SK-N-SH treated with all-trans-retinoic acid at 6 μM for 48 hours (cell line): ENCODE results near the gene HMX3.

Experiments used
- BACH2 ChIP-seq: fragments of 250-450 bp; sonication (Bioruptor Pico); IDR thresholded peaks from 2 replicates; pipeline ENCODE4 v1.9.0; 2021; ENCODE audit warnings: mild to moderate bottlenecking, borderline replicate concordance
- ESRRG ChIP-seq: fragments of 250-450 bp; sonication (Bioruptor Pico); IDR thresholded peaks from 2 replicates; pipeline ENCODE4 v1.6.1; 2021; ENCODE audit warnings: mild to moderate bottlenecking
- OSR1 ChIP-seq: fragments of 250-450 bp; sonication (Bioruptor Pico); IDR thresholded peaks from 2 replicates; pipeline ENCODE4 v1.8.0; 2022; ENCODE audit warnings: moderate library complexity, mild to moderate bottlenecking, inconsistent platforms
- ZNF565 ChIP-seq: fragments of 450-650 bp; formaldehyde crosslinking; conservative IDR thresholded peaks from 2 replicates; pipeline ENCODE4 v1.5.0; 2020; ENCODE audit warnings: low read depth, mild to moderate bottlenecking, moderate library complexity
- TF ChIP-seq, protein P1 (sequence below): fragments of 250-450 bp; sonication (Bioruptor Pico); IDR thresholded peaks from 2 replicates; pipeline ENCODE4 v1.8.0; 2020; ENCODE audit warnings: mild to moderate bottlenecking, moderate library complexity, borderline replicate concordance
- TF ChIP-seq, protein P2 (sequence below): fragments of 250-450 bp; sonication (Bioruptor Pico); IDR thresholded peaks from 2 replicates; pipeline ENCODE4 v1.8.0; 2021; ENCODE audit warnings: low read depth, mild to moderate bottlenecking, moderate library complexity, borderline replicate concordance
- TF ChIP-seq, protein P3 (sequence below): fragments of 250-450 bp; sonication (Bioruptor Pico); IDR thresholded peaks from 2 replicates; pipeline ENCODE4 v1.5.1; 2020; ENCODE audit warnings: low read depth, mild to moderate bottlenecking, moderate library complexity

DNA sequence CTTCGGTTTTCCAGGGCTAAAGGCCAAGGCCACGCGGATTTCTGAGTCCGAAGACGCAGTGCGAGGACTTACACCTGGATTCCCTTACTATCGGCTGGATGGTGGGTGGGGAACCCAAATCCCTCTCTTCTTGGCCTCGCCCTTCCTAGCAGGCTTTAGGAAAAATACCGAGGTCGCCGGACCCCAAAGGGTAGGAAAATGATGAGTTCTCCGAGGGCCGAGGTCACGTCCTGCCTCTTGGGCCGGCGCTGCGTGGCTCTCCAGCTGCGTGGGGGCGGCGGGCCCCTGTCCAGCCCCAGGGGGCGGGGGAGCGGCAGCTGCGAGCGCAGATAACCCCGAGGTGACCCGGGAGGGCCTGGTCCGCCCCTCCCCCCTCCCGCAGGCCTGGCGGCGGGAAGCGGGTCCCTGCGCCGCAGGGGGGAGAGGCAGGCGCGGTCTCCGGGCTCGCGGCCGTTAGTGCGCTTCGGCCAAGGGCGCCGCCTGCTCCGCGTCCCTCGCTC is 805 bp upstream of the HMX3 start:
- no peak for TF ChIP-seq ESRRG (CRISPR knock-in tag)
- no peak for TF ChIP-seq OSR1
- TF ChIP-seq, protein P1, sequence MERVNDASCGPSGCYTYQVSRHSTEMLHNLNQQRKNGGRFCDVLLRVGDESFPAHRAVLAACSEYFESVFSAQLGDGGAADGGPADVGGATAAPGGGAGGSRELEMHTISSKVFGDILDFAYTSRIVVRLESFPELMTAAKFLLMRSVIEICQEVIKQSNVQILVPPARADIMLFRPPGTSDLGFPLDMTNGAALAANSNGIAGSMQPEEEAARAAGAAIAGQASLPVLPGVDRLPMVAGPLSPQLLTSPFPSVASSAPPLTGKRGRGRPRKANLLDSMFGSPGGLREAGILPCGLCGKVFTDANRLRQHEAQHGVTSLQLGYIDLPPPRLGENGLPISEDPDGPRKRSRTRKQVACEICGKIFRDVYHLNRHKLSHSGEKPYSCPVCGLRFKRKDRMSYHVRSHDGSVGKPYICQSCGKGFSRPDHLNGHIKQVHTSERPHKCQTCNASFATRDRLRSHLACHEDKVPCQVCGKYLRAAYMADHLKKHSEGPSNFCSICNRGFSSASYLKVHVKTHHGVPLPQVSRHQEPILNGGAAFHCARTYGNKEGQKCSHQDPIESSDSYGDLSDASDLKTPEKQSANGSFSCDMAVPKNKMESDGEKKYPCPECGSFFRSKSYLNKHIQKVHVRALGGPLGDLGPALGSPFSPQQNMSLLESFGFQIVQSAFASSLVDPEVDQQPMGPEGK (CRISPR knock-in tag): no peak
- TF ChIP-seq BACH2 (CRISPR knock-in tag): no peak
- TF ChIP-seq, protein P2, sequence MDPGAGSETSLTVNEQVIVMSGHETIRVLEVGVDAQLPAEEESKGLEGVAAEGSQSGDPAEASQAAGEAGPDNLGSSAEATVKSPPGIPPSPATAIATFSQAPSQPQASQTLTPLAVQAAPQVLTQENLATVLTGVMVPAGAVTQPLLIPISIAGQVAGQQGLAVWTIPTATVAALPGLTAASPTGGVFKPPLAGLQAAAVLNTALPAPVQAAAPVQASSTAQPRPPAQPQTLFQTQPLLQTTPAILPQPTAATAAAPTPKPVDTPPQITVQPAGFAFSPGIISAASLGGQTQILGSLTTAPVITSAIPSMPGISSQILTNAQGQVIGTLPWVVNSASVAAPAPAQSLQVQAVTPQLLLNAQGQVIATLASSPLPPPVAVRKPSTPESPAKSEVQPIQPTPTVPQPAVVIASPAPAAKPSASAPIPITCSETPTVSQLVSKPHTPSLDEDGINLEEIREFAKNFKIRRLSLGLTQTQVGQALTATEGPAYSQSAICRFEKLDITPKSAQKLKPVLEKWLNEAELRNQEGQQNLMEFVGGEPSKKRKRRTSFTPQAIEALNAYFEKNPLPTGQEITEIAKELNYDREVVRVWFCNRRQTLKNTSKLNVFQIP: no peak
- TF ChIP-seq ZNF565 (CRISPR knock-in tag): no peak
- TF ChIP-seq, protein P3, sequence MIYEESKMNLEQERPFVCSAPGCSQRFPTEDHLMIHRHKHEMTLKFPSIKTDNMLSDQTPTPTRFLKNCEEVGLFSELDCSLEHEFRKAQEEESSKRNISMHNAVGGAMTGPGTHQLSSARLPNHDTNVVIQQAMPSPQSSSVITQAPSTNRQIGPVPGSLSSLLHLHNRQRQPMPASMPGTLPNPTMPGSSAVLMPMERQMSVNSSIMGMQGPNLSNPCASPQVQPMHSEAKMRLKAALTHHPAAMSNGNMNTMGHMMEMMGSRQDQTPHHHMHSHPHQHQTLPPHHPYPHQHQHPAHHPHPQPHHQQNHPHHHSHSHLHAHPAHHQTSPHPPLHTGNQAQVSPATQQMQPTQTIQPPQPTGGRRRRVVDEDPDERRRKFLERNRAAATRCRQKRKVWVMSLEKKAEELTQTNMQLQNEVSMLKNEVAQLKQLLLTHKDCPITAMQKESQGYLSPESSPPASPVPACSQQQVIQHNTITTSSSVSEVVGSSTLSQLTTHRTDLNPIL: no peak
